ENCODE measurements around the gene MAPKAP1.

GRCh38 chr9:125565126-125565525, 141.9 kb downstream of the MAPKAP1 start:
- no peak for TF ChIP-seq CTCF (conservative IDR thresholded peaks at IDR 0.05; ENCODE audit: low read length)
- no peak for TF ChIP-seq EZH2phosphoT487 (IDR thresholded peaks at IDR 0.05; ENCODE audit: borderline replicate concordance, low read depth, low read length)
